Transverse colon (tissue), 3 donors: ENCODE results near the gene WWOX.

Source experiments
- CTCF ChIP-seq, 5 experiments: fragments of 200-600 bp in 3 of 5; fragments of 450-650 bp in 2 of 5; sonication (generic) in 3 of 5; IDR thresholded peaks; 1 replicate in 2 of 5; 2 replicates in 3 of 5; pipeline ENCODE4 v1.5.1; 2016 to 2017; ENCODE audit warnings: antibody characterized with exemption in 5 of 5, inconsistent platforms in 3 of 5, mild to moderate bottlenecking in 2 of 5, moderate library complexity in 1 of 5
- EP300 ChIP-seq: sonication (generic); formaldehyde crosslinking; IDR thresholded peaks from one replicate; pipeline ENCODE4 v1.6.1; 2017; ENCODE audit warnings: antibody characterized with exemption, low read depth

- TF ChIP-seq EP300: no peak
- TF ChIP-seq CTCF (IDR thresholded peaks at IDR 0.05): no peak
Measured at GRCh38 chr16:78069913-78070312, 29.5 kb upstream of the WWOX start.
